GM21423 (cell line): ENCODE measurements around the gene PVR.
"Not testable (repeated sequence)": the region's sequence is repeated elsewhere in the genome, so short reads cannot be mapped to it uniquely, and the experiment has no call there.

Source experiments
- ATAC-seq: cut with Tn5 transposase; IDR thresholded peaks from one replicate; pipeline ENCODE4 v1.9.1; 2021; ENCODE audit warnings: mild to moderate bottlenecking, moderate library complexity; ENCODE audit not compliant: unreplicated experiment

PVR gene

DNA sequence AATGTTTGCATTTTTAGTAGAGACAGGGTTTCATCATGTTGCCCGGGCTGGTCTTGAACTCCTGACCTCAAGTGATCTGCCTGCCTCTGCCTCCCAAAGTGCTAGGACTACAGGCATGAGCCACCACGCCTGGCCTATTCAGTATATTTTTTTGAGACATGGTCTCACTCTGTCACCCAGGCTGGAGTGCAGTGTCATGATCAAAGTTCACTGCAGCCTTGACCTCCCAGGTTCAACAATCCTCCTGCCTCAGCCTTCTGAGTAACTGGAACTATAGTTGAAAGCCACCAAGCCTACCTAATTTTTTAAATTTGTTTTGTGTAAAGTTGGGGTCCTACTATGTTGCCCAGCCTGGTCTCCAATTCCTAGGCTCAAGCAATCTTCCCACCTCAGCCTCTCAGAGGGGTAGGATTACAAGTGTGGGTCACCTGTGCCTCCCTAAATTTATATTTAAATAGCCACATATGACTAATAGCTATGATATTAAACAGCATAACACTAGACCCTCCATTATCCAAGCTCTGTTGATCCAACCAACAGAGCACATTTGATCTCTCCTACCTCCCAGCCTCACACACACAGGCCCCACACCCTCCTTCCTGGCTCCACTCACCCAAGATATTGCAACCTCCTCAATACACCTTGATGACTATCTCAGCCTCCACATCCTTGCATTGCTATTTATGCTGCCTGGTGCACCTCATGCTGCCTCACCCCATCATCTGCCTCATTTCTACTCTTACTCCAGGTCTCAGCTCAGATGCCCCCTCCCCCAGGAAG lies 25.5 kb downstream of the PVR start:
- ATAC-seq = no peak

DNA sequence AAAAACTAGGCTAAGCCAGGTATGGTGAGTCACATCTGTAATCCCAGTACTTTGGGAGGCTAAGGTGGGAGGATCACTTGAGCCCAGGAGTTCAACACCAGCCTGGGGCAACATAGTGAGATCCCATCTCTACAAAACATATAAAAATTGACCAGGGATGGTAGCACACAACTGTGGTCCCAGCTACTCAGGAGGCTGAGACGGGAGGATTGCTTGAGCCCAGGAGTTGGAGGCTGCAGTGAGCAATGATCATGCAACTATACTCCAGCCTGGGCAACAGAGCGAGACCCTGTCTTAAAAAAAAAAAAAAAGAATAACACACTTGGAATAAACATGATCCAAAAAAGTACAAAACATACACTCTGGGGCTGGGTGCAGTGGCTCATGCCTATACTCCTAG lies 26.3 kb downstream of the PVR start:
- not testable (repeated sequence) for ATAC-seq

DNA sequence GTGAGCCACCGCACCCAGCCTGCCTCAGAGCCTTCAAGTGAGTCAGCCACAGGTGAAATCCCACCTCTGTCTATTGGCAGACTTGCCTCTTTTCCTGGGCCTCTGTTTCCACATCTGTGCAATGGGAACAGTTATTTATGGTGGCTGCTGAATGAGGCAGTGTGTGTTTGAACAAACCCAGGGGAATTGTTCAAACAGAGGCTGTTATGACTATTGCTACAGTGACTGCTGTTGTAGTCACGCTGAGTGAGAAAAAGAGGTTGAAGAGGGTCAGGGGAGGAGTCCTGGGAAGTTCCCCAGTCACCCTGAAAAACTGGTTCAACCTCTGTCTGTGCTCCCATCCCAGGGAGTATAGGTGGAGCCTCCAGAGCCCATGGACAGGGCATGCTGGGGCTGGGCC lies 27.7 kb downstream of the PVR start, which contains the start of gene CEACAM19:
CEACAM19 (plus strand) TSS at position 83 of the 400 bp plus-strand sequence. CDS start 450 bp downstream, outside the sequence.
- no peak for ATAC-seq

GRCh38 chr19:44672226-44672625 lies 28.5 kb downstream of the PVR start:
- ATAC-seq = no peak

DNA sequence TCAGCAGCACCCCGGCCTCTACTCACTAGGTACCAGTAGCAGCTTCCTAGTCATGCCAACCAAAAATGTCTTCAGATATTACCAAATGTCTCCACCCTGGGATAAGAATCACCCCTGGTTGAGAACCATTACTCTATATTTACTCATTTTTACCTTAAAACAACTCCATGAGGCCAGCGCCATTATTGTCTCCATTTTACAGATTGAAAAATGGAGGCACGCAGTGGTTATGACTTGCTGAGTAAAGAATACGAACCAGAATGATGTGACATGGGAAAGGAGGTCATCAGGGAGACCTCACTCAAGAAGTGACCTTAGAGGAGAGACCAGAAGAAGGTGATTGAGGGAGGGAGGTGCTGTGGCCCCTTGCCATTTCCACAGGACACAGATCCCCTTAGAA lies 29.8 kb downstream of the PVR start:
- no peak for ATAC-seq

DNA sequence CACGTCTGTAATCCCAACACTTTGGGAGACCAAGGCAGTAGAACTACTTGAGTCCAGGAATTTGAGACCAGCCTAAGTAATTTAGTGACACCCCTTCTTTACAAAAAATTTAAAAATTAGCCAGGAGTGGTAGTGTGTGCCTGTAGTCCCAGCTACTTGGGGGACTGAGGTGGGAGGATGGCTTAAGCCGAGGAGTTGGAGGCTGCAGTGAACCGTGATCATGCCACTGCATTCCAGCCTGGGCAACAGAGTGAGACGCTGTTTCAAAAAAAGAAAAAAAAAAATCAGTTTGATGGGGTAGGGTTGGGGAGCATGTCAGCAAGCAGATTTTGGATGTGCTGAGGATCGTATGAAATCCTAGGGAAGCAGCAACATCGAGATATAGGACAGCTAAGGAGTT lies 31.8 kb downstream of the PVR start:
- no peak for ATAC-seq

- ATAC-seq = no peak
These were observed 33.5 kb downstream of the PVR start for GRCh38 chr19:44677019-44677811.

DNA sequence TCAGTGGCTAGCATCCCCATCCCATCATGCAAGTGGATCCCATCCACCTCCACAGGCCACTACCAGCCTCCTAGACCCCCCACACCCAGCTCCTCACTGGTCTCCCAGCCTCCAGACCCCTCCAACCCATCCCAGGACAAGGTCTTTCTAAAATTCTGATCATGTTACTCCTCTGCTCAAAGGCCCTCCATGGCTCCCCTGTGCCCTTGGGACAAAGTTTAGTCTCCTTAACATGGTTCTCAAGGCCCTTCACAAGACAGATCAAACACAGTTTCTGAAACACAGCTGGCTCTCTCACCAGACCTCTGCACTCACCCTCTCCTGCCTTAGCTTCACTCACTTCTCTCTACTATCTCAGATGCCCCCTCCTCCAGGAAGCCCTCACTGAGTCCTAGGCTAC lies 36.8 kb downstream of the PVR start:
- no peak for ATAC-seq

DNA sequence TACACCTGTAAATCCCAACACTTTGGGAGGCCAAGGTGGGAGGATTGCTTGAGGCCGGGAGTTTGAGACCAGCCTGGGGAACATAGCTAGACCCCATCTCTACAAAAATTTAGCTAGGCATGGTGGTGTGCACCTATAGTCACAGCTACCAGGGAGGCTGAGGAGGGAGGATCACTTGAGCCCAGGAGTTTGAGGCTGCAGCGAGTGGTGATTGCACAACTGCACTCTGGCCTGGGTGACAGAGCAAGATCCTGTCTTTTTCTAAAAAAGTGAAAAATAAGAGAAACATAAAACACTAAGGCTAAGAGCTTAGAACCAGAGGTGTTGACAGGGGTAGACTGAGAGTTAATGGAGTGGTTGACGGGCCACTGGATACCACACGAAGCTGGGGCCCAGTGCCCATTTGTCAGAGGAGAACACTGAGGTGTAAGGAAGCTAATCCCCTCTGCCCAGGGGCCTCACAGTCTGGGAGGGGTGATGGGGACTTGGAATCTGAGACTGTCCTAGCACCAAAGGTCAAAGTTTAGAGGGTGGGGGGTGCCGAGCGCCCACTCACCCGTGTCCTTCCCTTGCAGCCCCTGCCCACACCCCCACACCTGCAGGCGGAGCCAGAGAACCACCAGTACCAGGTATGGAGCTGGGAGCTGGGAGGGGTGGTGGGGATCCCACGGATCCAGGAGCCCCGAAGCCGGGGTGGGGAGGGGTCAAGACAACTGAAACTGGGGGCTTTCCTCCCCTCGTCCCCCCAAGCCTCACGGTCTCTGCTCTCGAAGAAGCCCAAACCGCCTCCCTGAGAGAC lies 38.5 kb downstream of the PVR start:
- ATAC-seq = no peak

DNA sequence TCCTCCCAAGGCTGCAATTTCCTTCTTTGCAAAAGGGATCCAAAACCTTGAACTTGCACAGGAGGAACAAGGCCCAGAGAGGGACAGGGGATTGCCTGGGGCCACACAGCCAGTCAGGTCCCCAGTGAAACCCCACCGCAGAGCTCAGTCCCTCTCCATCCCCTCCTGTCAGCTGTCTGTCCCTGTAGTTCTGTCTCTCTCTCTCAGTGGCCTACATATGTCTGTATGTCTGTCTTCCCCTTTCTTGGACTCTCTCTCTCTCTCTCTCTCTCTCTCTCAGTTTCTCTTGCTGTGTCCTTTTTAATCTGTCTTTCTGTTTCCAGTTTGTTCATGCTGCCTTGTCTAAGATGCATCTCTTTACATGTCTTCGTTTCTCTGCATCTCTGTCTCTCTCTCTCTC lies 39.1 kb downstream of the PVR start:
- ATAC-seq = no peak

- no peak for ATAC-seq
These were observed 39.9 kb downstream of the PVR start for GRCh38 chr19:44683434-44684210.

GRCh38 chr19:44684396-44684795 lies 40.7 kb downstream of the PVR start:
- not testable (repeated sequence) for ATAC-seq

DNA sequence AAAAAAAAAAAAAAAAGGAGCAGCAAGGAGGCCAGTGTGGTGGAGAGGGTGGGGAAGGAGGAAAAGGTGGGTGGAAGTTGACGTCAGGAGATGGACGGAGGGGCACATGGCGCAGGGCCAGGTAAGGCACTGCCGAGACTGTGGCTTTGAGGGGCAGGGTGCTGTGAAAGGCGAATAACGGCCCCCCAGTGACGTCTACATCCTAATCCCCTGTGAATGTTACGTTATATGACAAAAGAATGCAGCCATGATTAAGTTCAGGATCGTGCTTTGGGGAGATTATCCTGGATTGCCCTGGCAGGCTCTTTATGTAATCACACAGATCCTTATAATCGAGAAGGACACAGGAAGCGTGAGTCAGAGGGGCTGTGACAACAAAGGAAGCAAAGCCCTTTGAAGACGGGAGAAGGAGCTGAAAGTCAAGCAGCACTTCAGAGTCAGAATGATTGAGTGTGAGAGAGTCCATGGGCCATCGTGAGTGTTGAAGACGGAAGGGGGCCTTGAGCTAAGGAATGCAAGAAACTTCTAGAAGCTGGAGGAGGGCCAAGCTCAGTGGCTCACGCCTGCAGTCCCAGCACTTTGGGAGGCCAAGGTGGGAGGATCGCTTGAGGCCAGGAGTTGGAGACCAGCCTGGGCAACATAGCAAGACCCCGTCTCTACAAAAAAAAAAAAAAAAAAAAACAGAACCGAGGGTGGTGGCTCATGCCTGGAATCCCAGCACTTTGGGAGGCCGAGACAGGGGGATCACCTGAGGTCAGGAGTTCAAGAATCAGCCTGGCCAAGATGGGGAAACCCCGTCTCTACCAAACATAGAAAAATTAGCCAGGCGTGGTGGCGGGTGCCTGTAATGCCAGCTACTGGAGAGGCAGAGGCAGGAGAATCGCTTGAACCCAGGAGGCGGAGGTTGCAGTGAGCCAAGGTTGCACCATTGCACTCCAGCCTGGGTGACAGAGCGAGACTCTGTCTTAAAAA lies 41.5 kb downstream of the PVR start:
- no peak for ATAC-seq

DNA sequence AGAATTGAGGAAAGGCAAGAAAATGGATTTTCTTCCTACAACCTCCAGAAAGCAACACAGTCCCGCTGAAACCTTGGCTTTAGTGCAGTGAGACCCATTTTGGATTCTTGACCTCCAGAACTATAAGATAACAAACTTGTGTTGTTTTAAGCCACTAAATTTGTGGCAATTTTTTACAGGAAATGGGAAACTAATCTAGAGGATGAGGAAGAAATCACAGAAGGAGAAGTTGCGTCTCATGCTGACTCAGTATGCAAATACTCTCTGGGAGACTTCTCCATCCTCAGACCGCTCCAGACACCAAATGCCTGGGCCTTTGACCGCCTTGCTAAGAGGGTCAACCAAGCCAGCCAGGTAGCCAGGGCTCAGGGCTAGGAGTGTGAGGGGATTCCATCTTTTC lies 42.2 kb downstream of the PVR start:
- ATAC-seq = no peak

DNA sequence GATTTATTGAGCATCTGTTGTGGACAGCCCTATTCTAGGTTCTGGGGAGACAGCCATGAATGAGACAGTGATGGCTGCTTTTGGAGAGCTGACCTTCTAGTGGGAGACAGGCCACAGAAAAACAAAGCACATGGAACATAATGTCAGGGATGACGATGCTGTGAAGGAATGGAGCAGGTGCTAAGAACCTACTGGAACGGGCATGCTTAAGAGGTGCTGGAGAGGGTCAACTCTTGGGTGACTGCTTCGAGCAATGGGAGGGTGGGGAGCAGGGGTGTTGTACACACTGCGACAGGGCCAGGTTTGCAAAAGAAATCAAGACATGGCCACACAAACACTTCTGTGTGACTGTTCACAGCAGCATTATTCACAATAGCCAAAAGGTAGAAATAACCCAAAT lies 43.2 kb downstream of the PVR start:
- no peak for ATAC-seq

DNA sequence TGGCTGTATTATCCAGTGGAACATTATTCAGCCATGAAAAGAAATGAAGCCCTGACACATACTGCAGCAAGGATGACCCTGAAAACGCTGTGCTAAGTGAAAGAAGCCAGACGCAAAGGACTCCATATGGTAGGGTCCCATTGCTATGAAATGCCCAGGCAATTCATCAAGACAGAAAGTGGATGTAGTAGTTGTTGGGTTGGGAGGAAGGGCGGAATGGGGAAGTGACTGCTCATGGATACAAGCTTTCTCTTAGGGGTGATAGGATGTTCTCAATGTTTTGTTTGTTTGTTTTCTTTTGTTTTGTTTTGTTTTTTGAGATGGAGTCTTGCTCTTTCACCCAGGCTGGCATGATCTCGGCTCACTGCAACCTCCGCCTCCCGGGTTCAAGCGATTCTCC lies 44.2 kb downstream of the PVR start:
- no peak for ATAC-seq

GRCh38 chr19:44689290-44690130 lies 45.8 kb downstream of the PVR start:
- no peak for ATAC-seq

- no peak for ATAC-seq
These were observed 46.4 kb downstream of the PVR start for GRCh38 chr19:44690131-44690440.

DNA sequence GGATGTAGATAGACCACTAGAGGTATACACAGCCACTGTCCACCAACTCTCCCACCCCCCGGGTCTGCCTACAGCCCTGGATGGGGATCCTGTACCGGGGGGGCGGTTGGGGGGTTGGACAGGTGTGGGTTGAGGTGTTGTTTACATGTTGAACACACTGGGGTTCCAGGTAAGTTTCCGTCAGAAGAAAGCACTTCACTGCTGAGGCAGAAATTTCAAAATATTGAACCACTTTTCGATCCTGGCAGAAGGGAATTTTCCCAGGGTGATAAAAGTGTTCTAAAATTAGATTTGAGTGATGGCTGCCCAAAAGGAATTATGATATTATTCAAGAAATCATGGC lies 48.6 kb downstream of the PVR start:
- ATAC-seq = no peak
